Stimulated activated CD8-positive, alpha-beta memory T cell treated with anti-CD3 and anti-CD28 coated beads, Interleukin-7, amount 100 ng/mL, for 4 hours (primary cell): ENCODE results near the gene SLC29A4.
"Not testable (repeated sequence)": the region's sequence is repeated elsewhere in the genome, so short reads cannot be mapped to it uniquely, and the experiment has no call there.

Experiments used
- DNase-seq, 2 donors: peaks; one replicate each; pipeline ENCODE4 v3.0.0-alpha.2; 2020; ENCODE audit warnings: low read depth in 2 of 2

The SLC29A4 gene, protein sequence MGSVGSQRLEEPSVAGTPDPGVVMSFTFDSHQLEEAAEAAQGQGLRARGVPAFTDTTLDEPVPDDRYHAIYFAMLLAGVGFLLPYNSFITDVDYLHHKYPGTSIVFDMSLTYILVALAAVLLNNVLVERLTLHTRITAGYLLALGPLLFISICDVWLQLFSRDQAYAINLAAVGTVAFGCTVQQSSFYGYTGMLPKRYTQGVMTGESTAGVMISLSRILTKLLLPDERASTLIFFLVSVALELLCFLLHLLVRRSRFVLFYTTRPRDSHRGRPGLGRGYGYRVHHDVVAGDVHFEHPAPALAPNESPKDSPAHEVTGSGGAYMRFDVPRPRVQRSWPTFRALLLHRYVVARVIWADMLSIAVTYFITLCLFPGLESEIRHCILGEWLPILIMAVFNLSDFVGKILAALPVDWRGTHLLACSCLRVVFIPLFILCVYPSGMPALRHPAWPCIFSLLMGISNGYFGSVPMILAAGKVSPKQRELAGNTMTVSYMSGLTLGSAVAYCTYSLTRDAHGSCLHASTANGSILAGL

DNA sequence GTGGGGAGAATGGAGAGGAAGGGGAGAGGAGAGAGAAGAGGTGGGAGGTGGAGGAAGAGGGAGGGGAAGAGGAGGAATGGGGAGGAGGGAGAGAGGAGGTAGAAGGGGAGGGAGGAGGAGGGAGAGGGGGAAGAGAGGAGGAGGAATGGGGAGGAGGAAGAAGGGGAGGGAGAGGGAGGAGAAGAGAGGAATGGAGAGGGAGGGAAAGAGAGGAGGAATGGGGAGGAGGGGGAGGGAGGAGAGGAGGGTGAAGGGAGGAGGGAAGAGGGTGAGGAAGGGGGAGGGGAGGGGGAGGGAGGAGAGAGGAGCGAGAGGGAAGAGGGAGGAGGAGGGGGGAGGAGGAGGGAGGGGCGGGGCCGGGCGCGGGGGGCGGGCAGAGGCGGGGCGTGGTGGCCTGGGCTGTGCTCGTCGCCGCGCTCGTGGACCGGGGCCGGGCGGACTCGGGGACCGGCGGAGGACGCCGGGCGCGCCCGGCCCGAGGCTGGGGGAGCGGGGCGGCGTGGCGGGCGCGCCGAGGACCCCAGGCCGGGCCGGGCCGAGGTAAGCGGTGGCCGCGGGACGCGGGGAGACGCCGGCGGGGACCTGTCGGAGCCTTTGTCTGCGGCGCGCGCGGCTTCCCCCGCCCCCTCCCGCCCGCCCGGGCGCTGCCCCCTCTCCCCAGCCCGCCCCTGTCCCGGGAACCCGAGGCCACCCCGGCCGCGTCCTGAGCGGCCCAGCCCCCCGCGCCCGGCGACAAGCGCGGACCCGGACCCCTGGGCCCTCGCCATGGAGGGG is at the start of gene SLC29A4:
SLC29A4 (plus strand) TSS at position 401 of the 774 bp plus-strand sequence. CDS start 4,874 bp downstream, outside the sequence.
- no peak for DNase-seq

DNA sequence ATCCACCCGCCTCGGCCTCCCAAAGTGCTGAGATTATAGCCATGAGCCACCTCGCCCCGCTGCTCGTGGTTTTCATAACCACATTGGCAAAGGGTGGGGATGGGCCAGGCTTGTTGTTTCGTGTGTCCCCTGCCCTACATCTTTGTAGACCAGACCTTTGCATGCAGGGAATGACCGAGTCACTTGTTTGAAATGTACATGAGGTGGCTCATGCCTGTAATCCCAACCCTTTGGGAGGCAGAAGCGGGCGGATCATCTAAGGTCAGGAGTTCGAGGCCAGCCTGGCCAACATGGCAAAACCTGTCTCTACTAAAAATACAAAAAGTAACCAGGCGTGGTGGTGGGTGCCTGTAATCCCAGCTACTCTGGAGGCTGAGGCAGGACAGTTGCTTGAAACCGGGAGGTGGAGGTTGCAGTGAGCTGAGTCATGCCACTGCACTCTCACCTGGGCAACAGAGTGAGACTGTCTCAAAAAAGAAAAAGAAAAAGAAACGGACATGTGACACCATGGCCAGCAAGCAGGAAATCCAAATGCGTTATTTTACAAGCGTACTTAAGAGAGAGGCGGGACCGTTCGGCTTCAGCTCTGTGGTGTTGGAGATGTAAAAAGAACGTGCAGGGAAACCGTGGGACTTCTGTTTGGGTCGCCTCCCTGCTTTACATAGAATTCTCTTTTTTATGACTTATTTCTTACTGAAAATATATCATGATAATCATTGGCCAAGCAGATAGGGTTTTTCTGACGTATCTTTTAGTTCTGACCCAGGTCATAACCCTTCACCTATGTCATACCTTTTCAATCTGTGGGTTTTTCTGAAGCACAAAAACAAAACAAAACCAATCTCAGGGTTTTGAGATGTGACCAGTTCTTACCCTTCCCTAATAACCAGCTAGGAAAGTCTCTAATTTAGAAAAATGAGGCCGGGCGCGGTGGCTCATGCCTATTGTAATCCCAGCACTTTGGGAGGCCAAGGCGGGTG is 47.6 kb upstream of the SLC29A4 start:
- DNase-seq, result no peak

DNA sequence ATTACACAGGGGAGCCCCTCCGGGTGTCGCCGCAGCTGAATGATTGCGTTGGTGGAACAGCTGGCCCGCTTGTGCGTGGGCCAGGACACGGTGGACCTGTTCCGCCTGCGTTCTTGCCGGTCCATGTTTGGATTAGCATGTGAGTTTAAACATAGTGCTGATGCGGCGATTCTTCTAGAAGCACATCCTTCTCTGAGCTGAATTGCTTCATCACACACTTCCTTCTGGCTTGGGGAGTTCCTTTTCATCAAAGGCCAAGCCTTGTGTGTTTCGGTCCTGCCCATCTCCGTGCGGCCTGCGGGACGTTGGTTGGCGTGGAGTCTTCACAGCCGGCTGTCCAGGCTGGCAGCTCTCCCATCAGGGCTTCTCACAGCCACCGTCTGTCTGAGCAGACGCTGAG is 45.5 kb upstream of the SLC29A4 start:
- no peak for DNase-seq

DNA sequence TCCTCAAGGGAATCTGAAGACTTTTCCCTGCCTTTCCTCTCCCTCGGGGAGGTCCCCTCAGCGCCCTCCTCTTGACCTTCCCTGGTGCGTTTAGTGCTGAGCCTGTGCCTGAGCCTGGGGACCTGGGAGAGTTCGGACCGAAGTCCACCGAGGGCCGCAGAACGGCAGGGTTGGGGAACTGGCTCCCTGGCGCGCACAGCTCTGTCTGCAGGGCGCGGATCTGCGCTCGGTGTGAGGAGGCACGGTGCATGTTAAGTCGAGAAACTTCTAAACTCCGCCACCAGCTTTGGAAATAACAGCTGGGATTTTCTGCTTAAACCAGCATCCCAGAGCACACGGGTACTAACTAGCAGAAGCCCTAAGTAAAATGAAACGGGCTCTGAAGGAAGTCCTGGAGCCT is 44.2 kb upstream of the SLC29A4 start:
- DNase-seq, result no peak

DNA sequence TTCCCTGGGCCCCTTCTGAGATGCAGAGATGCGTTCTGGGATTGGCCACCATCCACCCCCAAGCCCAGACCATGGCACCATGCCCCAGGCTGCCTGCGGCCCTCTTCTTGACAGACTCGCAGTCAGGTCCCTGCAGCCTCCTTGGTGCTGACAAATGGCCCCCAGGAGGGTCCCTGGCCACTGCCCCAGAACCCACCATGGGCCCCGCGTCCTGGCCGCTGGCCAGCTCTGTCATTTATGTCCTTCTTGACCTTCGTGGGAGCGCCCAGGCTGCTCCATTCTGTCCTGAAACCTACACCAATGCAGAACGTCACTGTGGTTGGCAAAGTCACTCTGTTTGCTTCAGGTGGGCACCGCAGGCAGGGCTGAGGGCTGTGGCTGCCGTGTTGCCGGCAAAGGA is 39.5 kb upstream of the SLC29A4 start:
- no peak for DNase-seq

DNA sequence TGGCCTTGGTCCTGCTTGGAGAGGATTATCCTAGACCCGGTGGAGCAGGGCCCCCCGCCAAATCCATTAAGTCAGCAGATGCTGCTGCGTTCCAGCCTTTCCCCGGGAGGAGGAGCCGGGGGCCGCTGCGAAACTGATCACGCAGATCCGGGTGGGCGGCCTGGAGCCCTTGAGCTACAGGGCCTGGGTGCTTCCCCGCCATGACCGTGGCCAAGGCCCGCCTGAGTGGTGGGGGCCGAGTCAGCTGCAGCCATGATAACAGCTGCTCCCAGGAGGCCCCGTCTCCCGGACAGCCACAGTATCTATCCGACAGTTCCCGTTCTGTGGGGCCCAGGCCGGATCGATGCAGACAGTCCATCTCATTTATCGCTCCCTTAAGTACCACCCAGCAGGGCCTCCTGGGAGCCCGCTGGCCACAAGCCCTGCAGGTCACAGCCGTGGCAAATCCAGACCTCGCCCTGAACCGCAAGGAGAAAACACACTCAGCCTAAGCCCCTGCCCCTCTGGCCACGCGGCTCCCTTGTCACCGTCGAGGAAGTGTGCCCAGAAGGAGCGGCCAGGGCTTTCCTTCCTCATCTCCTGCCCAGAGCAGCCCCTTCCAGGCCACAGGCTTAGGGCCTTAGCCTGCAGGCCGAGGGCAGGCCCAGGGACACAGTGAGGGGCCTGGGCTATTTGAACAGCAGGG is 34.4 kb upstream of the SLC29A4 start:
- no peak for DNase-seq

DNA sequence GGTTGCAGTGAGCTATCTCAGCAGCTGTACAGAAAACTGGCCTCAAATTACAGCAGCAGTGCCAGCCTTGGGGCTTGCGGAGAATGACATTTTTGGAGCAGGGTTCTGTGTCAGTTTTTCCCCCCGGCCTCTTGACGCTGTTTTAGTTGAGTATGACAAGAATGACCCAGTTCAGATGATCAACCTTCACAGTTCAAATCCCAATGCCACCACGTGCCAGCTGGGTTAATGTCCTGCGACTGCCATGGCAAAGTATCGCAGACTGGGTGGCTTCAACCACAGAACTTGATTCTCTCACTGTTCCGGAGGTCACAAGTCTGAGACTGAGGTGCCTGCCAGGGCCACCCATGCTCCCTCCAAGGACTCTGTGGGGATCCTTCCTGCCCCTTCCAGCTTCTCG is 32.0 kb upstream of the SLC29A4 start:
- DNase-seq, result not testable (repeated sequence)

DNA sequence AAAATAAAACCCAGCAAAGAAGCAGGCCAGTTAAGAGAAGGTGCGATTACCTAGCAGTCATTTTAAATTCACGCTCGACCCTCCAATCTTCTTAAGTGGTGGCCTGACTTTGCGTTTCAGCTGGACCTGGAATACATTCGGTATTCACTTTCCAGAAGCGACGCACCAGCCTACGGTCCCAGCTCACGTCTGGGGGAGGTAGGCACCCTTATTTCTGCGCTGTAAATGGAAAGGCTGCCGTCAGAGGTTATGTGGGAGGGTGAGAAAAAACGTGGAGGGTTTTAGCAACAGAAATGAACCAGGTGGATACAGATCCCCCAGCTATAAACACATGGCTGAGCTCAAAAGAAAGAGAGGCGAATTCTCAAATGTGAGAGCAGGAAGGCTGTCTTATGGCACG is 29.2 kb upstream of the SLC29A4 start:
- not testable (repeated sequence) for DNase-seq

DNA sequence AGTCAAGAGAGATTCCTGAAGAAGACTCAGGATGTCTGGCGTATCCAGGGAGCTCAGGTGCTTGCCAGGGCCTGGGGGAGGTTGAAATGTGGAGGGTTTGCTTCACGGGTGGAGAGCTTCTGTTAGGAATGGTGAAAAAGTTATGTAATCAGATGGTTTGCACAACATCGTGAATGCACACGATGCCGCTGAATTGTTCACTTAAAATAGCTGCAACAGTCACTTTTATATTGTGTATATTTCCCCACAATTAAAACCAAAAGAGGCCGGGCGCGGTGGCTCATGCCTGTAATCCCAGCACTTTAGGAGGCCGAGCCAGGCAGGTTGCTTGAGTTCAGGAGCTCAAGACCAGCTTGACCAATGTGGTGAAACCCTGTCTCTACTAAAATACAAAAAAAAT is 28.4 kb upstream of the SLC29A4 start:
- DNase-seq, result not testable (repeated sequence)

DNA sequence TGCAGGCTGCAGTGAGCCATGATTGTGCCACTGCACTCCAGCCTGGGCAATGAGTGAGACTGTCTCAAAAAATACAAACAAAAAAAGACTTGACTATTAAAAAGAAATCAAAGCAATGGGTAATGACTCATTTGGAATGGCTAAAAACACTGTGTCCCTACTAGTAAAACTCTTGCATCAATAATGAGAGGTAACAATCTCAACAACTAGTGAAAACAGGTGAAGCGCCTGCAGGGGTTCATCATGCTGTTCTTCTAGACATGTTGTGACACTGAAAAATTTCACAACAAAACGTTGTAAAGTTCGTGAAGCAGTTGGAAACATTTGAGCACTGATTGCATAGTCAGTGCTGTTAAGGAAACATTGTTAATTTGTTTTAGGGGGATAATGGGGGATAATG is 26.9 kb upstream of the SLC29A4 start:
- no peak for DNase-seq

DNA sequence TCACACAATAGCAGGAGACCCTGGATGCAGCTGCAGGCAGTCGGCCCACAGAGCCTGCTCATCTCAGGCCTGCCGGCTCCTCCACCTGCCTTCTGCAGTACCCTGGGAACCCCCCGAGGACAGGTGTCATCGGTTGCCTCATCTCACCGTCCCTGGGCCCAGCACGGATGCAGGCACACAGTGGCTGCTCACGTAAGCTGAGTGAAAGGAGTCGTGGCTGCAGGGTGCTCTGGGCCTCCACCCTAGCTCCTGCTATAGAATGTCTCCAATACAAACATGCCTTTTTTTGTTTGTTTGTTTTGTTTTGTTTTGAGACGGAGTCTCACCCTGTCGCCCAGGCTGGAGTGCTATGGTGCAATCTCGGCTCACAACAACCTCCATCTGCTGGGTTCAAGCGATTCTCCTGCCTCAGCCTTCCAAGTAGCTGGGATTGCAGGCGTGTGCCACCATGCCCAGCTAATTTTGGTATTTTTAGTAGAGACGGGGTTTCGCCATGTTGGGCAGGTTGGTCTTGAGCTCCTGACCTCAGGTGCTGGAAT is 22.1 kb upstream of the SLC29A4 start:
- DNase-seq, result not testable (repeated sequence)

DNA sequence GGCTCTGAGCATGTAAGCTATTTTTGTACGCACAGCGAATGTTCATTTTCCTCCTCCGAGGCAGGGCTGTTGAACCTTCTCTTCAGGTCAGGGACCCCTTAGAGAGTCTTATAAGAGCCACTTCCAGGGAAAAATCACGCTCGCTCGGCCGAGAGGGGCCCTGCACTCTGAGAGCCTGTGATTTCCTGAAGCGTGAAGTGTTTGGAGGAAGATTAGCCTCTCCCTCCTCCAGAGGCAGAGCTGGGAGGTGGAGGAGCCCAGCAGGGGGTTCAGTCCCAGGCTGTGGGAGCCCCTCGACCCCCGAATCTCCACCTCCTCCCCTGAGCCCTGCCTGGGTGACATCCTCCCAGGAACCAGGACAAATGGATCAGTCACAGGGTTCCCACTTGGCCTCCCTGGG is 19.7 kb upstream of the SLC29A4 start:
- DNase-seq, result not testable (repeated sequence)

DNA sequence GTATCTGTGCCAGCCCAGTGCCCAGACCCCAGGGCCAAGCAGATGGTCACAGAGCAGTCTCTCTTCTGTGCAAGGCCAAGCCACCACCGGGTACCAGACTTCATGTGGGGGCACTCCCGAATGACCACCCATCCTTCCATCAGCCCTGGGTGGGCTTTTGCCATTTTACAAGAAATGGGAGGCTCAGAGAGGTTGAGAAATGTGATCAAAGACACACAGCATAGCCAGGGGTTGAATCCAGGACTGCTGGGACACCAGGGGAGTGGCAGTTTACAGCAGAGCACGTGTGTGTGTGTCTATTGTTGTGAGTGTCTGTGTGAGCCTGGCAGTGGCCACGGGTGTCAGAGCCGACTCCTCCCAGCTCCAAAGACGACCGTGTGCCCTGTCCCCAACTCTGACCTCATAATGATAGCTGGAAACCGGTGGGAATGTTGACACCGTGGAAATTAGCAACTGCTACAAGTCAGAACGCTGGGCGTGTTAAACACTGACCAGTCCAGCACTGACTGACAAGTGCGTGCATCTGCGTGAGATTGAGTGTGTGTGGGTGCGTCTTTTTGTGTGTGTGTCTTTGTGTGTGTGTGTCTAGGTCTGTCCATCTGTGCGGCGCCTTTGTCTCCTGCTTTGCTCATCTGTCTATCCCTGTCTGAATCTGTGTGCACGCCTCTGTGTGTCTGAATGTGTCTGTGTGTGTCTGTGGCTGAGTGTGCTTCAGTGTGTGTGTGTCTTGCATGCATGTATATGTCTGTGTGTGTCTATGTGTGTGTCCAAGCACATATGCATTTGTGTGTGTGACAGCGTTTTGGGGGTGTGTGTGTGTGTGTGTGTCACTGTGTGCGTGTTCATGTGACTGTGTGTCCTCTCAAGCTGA is 17.2 kb upstream of the SLC29A4 start:
- DNase-seq, result no peak

DNA sequence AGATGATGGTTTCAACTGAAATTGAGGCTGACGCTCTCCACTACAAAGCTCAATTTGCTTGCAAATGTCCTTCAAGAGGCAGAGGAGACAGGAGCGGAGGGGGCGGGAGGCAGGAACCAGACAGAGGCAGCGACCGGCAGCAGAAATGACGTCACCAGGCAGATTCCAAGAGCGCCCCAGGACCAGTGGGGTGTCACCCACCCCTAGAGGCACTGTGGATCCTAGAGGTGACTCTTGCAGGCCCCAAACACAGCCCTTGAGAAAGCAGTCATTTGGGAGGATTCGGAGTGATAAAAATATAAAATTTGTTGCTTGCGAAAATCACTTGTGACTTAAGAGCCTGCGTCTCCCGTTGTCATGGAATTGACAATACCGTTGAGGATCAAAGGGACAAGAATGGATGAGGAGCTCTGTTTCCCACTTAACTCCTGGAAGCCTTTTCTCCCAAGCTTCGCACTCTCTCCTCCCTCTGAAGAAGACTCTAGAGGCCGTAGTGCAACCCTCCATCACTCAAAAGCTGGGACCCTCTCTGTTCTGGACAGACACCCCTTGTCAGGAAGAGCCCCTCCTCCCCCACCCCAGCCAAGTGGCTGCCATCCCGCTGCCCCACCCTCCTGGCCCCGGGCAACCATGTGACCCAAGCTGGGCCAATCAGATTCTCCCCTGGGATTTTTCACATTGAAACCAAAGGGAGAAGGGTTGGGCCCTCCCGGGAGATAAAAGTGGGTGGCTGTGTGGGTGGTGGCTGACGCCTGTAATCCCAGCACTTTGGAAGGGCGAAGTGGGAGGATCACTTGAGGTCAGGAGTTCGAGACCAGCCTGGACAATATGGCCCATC is 16.3 kb upstream of the SLC29A4 start:
- no peak for DNase-seq

DNA sequence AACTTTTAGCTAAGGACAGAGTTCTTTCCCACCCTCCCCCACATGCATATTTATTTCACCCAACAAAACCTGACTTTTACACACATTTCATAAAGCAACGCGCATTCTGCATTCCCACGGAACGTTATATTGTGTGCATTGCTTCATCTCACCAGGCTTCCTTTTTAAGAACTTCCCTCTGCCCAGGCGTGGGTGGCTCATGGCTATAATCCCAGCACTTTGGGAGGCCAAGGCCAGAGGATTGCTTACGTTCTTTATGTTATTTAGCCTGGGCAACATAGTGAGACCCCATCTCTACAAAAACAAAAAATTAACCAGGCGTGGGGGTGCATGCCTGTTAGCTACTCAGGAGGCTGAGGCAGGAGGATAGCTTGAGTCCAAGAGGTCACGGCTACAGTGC is 14.9 kb upstream of the SLC29A4 start:
- not testable (repeated sequence) for DNase-seq

DNA sequence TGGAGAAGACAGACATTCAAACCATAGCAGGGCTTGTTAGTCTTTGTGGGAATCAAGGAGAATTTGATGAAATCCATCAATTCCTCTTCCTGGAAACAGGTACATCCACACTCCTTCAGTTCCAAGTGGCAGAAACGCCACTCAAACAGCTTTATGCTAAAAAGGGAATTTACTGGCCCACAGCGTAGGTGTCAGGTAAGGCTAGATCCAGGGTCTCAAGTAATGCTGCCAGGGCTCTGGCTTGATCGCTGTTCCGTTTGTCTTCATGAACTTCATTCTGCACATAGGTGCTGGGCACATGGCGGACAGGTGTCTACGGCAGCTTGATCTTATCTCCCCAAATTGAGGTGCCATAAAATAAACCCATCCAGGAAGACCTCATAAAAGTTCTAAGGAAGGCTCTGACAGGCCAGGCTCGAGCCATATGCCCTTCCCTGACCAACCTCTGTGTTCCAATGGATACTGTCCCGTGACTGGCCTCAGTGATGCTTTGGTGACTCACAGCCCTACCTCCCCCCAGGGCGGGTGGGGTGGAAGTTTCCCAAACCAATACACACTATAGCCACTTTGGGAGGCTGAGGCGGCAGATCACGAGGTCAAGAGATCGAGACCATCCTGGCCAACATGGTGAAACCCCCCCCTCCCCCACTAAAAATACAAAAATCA is 12.6 kb upstream of the SLC29A4 start:
- DNase-seq, result not testable (repeated sequence)

DNA sequence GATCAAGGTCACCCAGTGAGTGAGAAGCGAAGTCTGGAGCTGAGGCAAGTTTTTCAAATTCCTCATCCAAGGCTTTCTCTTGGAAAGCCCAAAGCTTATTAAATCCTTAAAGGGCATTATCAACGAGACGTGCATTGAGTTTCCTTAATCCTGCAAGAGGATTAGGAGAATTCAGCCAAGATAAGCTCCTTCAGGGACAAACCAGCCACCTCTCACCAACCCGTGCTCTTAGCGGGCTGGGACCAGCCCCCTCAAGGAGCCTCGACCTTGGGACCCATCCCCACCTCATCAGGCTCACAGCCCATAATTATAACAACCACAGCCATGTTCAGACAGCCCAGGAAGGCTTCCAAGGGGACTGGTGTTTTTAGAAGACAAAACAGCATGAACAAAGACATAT is 12.0 kb upstream of the SLC29A4 start:
- no peak for DNase-seq

DNA sequence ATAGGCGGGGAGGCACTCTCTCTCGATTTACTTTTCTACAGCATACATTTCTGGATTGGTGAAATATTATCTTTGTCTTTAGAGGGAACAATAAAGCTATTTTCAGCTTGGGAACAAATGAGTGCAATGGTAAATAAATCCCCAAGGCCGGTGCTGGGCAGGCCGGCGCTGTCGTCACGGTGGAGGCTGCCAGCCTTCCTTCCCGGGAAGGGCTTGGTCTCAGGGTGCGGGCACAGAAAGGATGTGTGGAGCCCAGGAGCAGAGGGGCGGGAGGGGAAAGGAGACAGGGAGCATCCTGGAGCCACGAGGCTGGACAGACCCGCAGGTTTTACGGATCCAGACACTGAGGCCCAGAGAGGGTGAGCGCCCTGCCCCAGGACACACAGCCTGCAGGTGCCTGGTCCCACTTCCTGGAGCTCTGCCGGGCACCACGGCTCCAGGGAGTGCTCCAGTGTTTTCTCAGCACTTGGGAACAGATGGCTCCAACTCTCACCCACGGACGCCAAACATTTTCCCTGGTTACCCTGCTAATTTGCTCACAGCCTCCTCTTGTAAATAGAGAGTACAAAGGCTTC is 8.8 kb upstream of the SLC29A4 start:
- not testable (repeated sequence) for DNase-seq
